GM23338 (cell line): ENCODE data around the gene CCL21. TPM values are rescaled to one million over a fixed set of nuclear protein-coding genes. Genes with fewer than 3 reads are reported as not detected.

Source experiments
- ATAC-seq: fragments of 200-7000 bp; cut with Tn5 transposase; 3 replicates; pipeline ENCODE4 v1.9.1; 2020
- DNase-seq: peaks from one replicate; pipeline ENCODE4 v3.0.0-alpha.2; 2015; ENCODE audit warnings: low spot score
- H2AFZ ChIP-seq: fragments of 200-600 bp; sonication (generic); 2 replicates; pipeline ENCODE4 v1.8.0; 2016; ENCODE audit warnings: antibody characterized with exemption, mild to moderate bottlenecking, moderate library complexity
- H3F3A ChIP-seq: fragments of 200-600 bp; sonication (generic); replicated peaks from 2 replicates; pipeline ENCODE4 v1.8.0; 2017; ENCODE audit warnings: antibody characterized with exemption, mixed run types, low read depth
- H3K27ac ChIP-seq: fragments of 200-600 bp; sonication (generic); 2 replicates; pipeline ENCODE4 v1.6.1; 2016; ENCODE audit warnings: low read depth
- H3K27me3 ChIP-seq: fragments of 200-600 bp; sonication (generic); 2 replicates; pipeline ENCODE4 v1.8.0; 2016; ENCODE audit warnings: mild to moderate bottlenecking, mixed run types, moderate library complexity; ENCODE audit not compliant: insufficient read depth
- H3K36me3 ChIP-seq: fragments of 200-600 bp; sonication (generic); 2 replicates; pipeline ENCODE4 v1.8.0; 2016; ENCODE audit warnings: mild to moderate bottlenecking; ENCODE audit not compliant: insufficient read depth
- H3K4me1 ChIP-seq: fragments of 200-600 bp; sonication (generic); 2 replicates; pipeline ENCODE4 v1.8.0; 2016; ENCODE audit warnings: mild to moderate bottlenecking, moderate library complexity; ENCODE audit not compliant: insufficient read depth
- H3K4me2 ChIP-seq: fragments of 200-600 bp; sonication (generic); 2 replicates; pipeline ENCODE4 v1.7.1; 2017; ENCODE audit warnings: mixed run types
- H3K4me3 ChIP-seq: fragments of 200-600 bp; sonication (generic); 2 replicates; pipeline ENCODE4 v1.6.1; 2016; ENCODE audit warnings: mixed run types
- H3K79me2 ChIP-seq: fragments of 200-600 bp; sonication (generic); replicated peaks from 2 replicates; pipeline ENCODE4 v1.8.0; 2017; ENCODE audit warnings: mild to moderate bottlenecking; ENCODE audit not compliant: insufficient read depth
- H3K9me2 ChIP-seq: fragments of 200-600 bp; sonication (generic); 2 replicates; pipeline ENCODE4 v1.8.0; 2017; ENCODE audit not compliant: insufficient read depth
- H4K20me1 ChIP-seq: fragments of 200-600 bp; sonication (generic); replicated peaks from 2 replicates; pipeline ENCODE4 v1.8.0; 2017; ENCODE audit warnings: mild to moderate bottlenecking; ENCODE audit not compliant: insufficient read depth
- H3K27ac Mint-ChIP-seq: 2 replicates; pipeline ENCODE4 v1.8.0; 2020; ENCODE audit warnings: inconsistent platforms, mild to moderate bottlenecking, moderate library complexity, mixed read lengths
- H3K27me3 Mint-ChIP-seq: 3 replicates; pipeline ENCODE4 v1.8.0; 2022; ENCODE audit warnings: low read depth, mild to moderate bottlenecking, moderate library complexity, mixed read lengths, inconsistent platforms; ENCODE audit not compliant: insufficient read depth, poor library complexity
- H3K36me3 Mint-ChIP-seq: 3 replicates; pipeline ENCODE4 v1.8.0; 2021; ENCODE audit warnings: low read depth, mild to moderate bottlenecking, inconsistent platforms, moderate library complexity, mixed read lengths
- H3K4me1 Mint-ChIP-seq: 3 replicates; pipeline ENCODE4 v1.8.0; 2020; ENCODE audit warnings: mild to moderate bottlenecking, inconsistent platforms, mixed read lengths
- H3K4me3 Mint-ChIP-seq: 3 replicates; pipeline ENCODE4 v1.8.0; 2021; ENCODE audit warnings: moderate library complexity, mild to moderate bottlenecking, inconsistent platforms, mixed read lengths
- H3K9me3 Mint-ChIP-seq: 3 replicates; pipeline ENCODE4 v1.8.0; 2020; ENCODE audit warnings: moderate library complexity, mild to moderate bottlenecking, inconsistent platforms, mixed read lengths
- CREB1 ChIP-seq: fragments of 250-450 bp; sonication (Bioruptor Pico); IDR thresholded peaks from 2 replicates; pipeline ENCODE4 v1.5.0; 2020; ENCODE audit warnings: low read depth, mild to moderate bottlenecking, moderate library complexity
- CTCF ChIP-seq, 2 experiments: fragments of 200-600 bp in 1 of 2; sonication (generic) in 1 of 2; conservative IDR thresholded peaks; 2 replicates each; pipeline versions ENCODE4 v1.5.1 to v1.6.1; 2016 to 2017; ENCODE audit warnings: antibody characterized with exemption in 2 of 2, low read depth in 2 of 2, mild to moderate bottlenecking in 2 of 2, moderate library complexity in 1 of 2
- ETS1 ChIP-seq: IDR thresholded peaks from 2 replicates; pipeline ENCODE4 v1.6.1; 2016; ENCODE audit warnings: antibody characterized with exemption
- JUNB ChIP-seq: IDR thresholded peaks from one replicate; pipeline ENCODE4 v1.6.1; 2016; ENCODE audit warnings: antibody characterized with exemption; ENCODE audit not compliant: unreplicated experiment
- NANOG ChIP-seq: IDR thresholded peaks from 2 replicates; pipeline ENCODE4 v1.6.1; 2016; ENCODE audit warnings: antibody characterized with exemption, borderline replicate concordance
- POLR2AphosphoS5 ChIP-seq: IDR thresholded peaks from 2 replicates; pipeline ENCODE4 v1.6.1; 2016; ENCODE audit warnings: antibody characterized with exemption, low read depth
- REST ChIP-seq: IDR thresholded peaks from one replicate; pipeline ENCODE4 v1.6.1; 2018; ENCODE audit warnings: antibody characterized with exemption; ENCODE audit not compliant: unreplicated experiment
- ZNF114 ChIP-seq: fragments of 250-450 bp; sonication (Bioruptor Pico); IDR thresholded peaks from 2 replicates; pipeline ENCODE4 v1.5.0; 2020; ENCODE audit warnings: mild to moderate bottlenecking, moderate library complexity
- ZNF331 ChIP-seq: fragments of 250-450 bp; sonication (Bioruptor Pico); IDR thresholded peaks from 2 replicates; pipeline ENCODE4 v1.5.0; 2020; ENCODE audit warnings: low read depth, mild to moderate bottlenecking, moderate library complexity
- ZNF462 ChIP-seq: fragments of 250-450 bp; sonication (Bioruptor Pico); IDR thresholded peaks from 2 replicates; pipeline ENCODE4 v1.5.0; 2020; ENCODE audit warnings: mild to moderate bottlenecking, moderate library complexity
- polyA plus RNA-seq: library from polyadenylated mRNA; unstranded; fragments of >200 nt; fragmentation: Nextera tagmentation; extraction: Ambion mirVana; gene quantifications from 2 replicates; pipeline ENCODE4 v1.2.1, GENCODE V29; 2016
- total RNA-seq: library from RNA; depleted of rRNA; stranded (reverse); fragments of >200 nt; shearing (Covaris generic); gene quantifications from 2 replicates; pipeline ENCODE4 v1.2.3, GENCODE V29; 2014

Gene CCL21
- total and polyA plus RNA-seq, 2 experiments from 2014 or later = not detected

GRCh38 chr9:34746526-34746925 lies 36.6 kb upstream of the CCL21 start:
- H3K27ac ChIP-seq = no peak overlapping the region
- no peaks in the 10 kb centered on the region for H3K36me3 Mint-ChIP-seq

More at GRCh38 chr9:34746526-34746925, 36.6 kb upstream of the CCL21 start:
- peaks cover 2% of the 10 kb centered on the region; the same call in 1 of the 3 replicates for H3K4me1 Mint-ChIP-seq
- H3K4me3 ChIP-seq = no peak overlapping the region
- H3K4me1 ChIP-seq = no peaks in the 10 kb centered on the region
- no peak for TF ChIP-seq JUNB
- TF ChIP-seq ETS1 = no peak
- TF ChIP-seq REST = no peak
- no peak for TF ChIP-seq POLR2AphosphoS5
- TF ChIP-seq NANOG = no peak
- no peak for TF ChIP-seq ZNF462 (CRISPR knock-in tag)
- TF ChIP-seq CTCF (conservative IDR thresholded peaks at IDR 0.05; ENCODE audit: low read depth in 2 of 2) = no peak
- TF ChIP-seq ZNF331 (CRISPR knock-in tag) = no peak
- no peak for TF ChIP-seq CREB1 (CRISPR knock-in tag)
- no peak for TF ChIP-seq ZNF114 (CRISPR knock-in tag)
- no peak overlapping the region for H3K4me3 Mint-ChIP-seq
- H2AFZ ChIP-seq = no peak overlapping the region
- ATAC-seq (no peak), DNase-seq (no peak)
- no peaks in the 10 kb centered on the region for H3K79me2 ChIP-seq
- no peak overlapping the region for H3K27ac Mint-ChIP-seq
- no peaks in the 10 kb centered on the region for H4K20me1 ChIP-seq
- no peak overlapping the region for H3K4me2 ChIP-seq
- no peaks in the 10 kb centered on the region; the same call in 1 of the 2 replicates for H3K36me3 ChIP-seq
- H3K27me3 ChIP-seq = no peaks in the 10 kb centered on the region
- no peaks in the 10 kb centered on the region; the same call in 2 of the 3 replicates for H3K9me3 Mint-ChIP-seq
- H3K9me2 ChIP-seq = no peaks in the 10 kb centered on the region
- no peaks in the 10 kb centered on the region for H3F3A ChIP-seq
- H3K27me3 Mint-ChIP-seq = peaks cover 7% of the 10 kb centered on the region
